Rectal smooth muscle tissue (tissue), 1 donor: ENCODE measurements around the gene SAP30BP.

Experiments used
- H3K27ac ChIP-seq: one replicate; pipeline ENCODE4 v1.7.0; 2013; ENCODE audit warnings: low read depth, low read length, inconsistent platforms
- H3K27me3 ChIP-seq: one replicate; pipeline ENCODE4 v1.7.0; 2013; ENCODE audit warnings: low read length; ENCODE audit not compliant: control insufficient read depth, insufficient read depth
- H3K36me3 ChIP-seq: one replicate; pipeline ENCODE4 v1.7.0; 2013; ENCODE audit warnings: low read length; ENCODE audit not compliant: control insufficient read depth, insufficient read depth
- H3K4me1 ChIP-seq: one replicate; pipeline ENCODE4 v1.7.0; 2013; ENCODE audit warnings: low read length; ENCODE audit not compliant: control insufficient read depth, insufficient read depth
- H3K4me3 ChIP-seq: one replicate; pipeline ENCODE4 v1.7.0; 2013; ENCODE audit warnings: low read length
- H3K9ac ChIP-seq: one replicate; pipeline ENCODE4 v1.7.0; 2013; ENCODE audit warnings: low read length

The SAP30BP gene

GRCh38 chr17:75697651-75698291 lies 30.6 kb downstream of the SAP30BP start:
- H3K4me1 ChIP-seq: peaks cover 28% of the 10 kb centered on the region
- H3K4me3 ChIP-seq: no peak overlapping the region
- peak overlapping the region; percentile 39 for H3K27ac ChIP-seq
- no peaks in the 10 kb centered on the region for H3K27me3 ChIP-seq
- peak overlapping the region; percentile 3 for H3K9ac ChIP-seq
- peaks cover 21% of the 10 kb centered on the region for H3K36me3 ChIP-seq

- H3K9ac ChIP-seq: no peak overlapping the region
Observed at GRCh38 chr17:75698659-75699058, 31.5 kb downstream of the SAP30BP start.

DNA sequence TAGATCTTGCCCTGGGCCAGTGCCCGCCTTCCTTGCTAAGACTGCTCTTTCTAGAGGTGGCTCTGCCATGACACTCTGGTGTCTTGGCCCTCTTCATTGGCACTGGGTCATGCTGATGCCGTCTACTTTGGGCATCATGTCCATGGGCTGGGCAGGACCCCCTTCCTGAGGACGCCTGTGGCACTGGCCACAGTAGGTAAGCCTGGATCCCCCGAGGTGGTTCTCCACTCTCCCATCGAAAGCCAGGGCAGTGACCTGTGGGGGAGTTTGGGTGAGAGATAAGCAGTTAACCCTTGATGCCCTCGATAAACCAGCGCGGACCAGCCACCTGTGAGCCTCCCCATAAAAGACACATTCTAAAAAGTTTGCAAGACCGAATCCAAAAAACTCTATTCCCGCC lies 34.1 kb downstream of the SAP30BP start:
- Histone ChIP-seq H3K4me1 (peaks cover 10% of the 10 kb centered on the region), H3K4me3 (no peak overlapping the region), H3K9ac (no peak overlapping the region), H3K36me3 (peaks cover 43% of the 10 kb centered on the region), H3K27me3 (no peaks in the 10 kb centered on the region), H3K27ac (peak overlapping the region; percentile 50)

More at GRCh38 chr17:75698659-75699058, 31.5 kb downstream of the SAP30BP start:
- Histone ChIP-seq H3K27ac (peak overlapping the region; percentile 39), H3K27me3 (no peaks in the 10 kb centered on the region), H3K4me1 (peaks cover 19% of the 10 kb centered on the region), H3K36me3 (peaks cover 26% of the 10 kb centered on the region), H3K4me3 (no peak overlapping the region)

- Histone ChIP-seq H3K36me3 (peaks cover 55% of the 10 kb centered on the region), H3K4me1 (peaks cover 10% of the 10 kb centered on the region), H3K9ac (no peak overlapping the region), H3K27ac (no peak overlapping the region), H3K4me3 (no peak overlapping the region), H3K27me3 (no peaks in the 10 kb centered on the region)
Observed at GRCh38 chr17:75703191-75703590, 36.1 kb downstream of the SAP30BP start.

- no peak overlapping the region for H3K27ac ChIP-seq
- H3K4me1 ChIP-seq: peaks cover 10% of the 10 kb centered on the region
- H3K4me3 ChIP-seq: no peak overlapping the region
- H3K27me3 ChIP-seq: no peaks in the 10 kb centered on the region
- H3K9ac ChIP-seq: no peak overlapping the region
- peaks cover 55% of the 10 kb centered on the region for H3K36me3 ChIP-seq
Observed at GRCh38 chr17:75703591-75703990, 36.5 kb downstream of the SAP30BP start.

- Histone ChIP-seq H3K4me1 (peaks cover 1% of the 10 kb centered on the region), H3K27ac (no peak overlapping the region), H3K36me3 (peaks cover 55% of the 10 kb centered on the region), H3K9ac (no peak overlapping the region), H3K27me3 (no peaks in the 10 kb centered on the region), H3K4me3 (no peak overlapping the region)
Observed at GRCh38 chr17:75704963-75705875, 38.1 kb downstream of the SAP30BP start.

DNA sequence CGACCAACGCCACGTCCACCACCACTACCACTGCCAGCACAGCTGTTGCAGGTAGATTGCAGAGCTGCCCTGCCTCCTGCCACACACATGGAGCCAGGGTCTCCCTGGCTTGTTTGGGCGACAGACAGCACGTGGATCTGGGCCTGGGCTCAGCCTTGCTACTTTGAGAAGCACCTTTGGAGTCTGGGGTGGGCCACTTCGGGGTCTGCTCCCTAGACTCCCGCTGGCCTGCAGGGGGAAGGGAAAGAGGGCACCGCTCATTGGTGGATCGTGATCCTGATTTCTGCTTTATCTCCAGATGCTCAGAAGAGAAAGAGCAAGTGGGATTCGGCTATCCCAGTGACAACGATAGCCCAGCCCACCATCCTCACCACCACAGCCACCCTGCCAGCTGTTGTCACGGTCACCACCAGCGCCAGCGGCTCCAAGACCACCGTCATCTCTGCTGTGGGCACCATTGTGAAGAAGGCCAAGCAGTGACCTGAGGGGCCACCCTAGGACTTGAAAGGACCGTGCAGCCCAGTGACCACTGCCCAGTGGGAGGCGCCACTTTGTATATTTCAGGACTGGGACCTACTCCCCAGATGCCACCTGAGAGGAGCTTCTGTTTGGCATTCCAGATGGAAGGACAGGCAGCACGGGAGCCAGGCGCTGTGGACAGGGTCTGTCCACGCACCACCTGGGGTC lies 39.0 kb downstream of the SAP30BP start:
- Histone ChIP-seq H3K27ac (no peak overlapping the region), H3K27me3 (no peaks in the 10 kb centered on the region), H3K9ac (no peak overlapping the region), H3K4me3 (no peak overlapping the region), H3K4me1 (no peaks in the 10 kb centered on the region), H3K36me3 (peaks cover 45% of the 10 kb centered on the region)

- H3K27ac ChIP-seq: no peak overlapping the region
- H3K27me3 ChIP-seq: no peaks in the 10 kb centered on the region
- H3K36me3 ChIP-seq: peaks cover 42% of the 10 kb centered on the region
- H3K9ac ChIP-seq: no peak overlapping the region
- H3K4me1 ChIP-seq: no peaks in the 10 kb centered on the region
- no peak overlapping the region for H3K4me3 ChIP-seq
Observed at GRCh38 chr17:75707079-75707571, 40.0 kb downstream of the SAP30BP start.

GRCh38 chr17:75712446-75712845 lies 45.3 kb downstream of the SAP30BP start:
- no peak overlapping the region for H3K9ac ChIP-seq

DNA sequence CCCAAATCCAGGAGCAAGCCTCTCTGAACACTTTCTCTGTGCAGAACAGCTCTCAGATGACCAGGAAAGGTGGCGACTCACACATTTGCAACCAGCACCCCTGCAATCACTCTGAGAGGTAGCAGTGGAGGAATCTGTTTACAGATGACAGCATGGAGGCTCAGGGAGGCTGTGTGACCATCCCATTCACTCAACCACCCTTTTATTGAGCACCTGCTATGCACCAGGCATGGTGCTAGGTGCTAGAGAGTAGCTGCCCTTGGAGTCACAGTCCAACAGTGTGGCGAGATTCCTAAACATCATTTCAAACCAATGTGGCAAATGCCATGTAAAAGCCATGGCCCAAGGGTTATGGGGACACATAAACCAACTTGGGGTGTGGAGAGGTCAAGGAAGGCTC lies 52.6 kb downstream of the SAP30BP start:
- H3K4me1 ChIP-seq: no peaks in the 10 kb centered on the region
- H3K9ac ChIP-seq: no peak overlapping the region
- peaks cover 16% of the 10 kb centered on the region for H3K27me3 ChIP-seq
- H3K36me3 ChIP-seq: peaks cover 2% of the 10 kb centered on the region
- no peak overlapping the region for H3K4me3 ChIP-seq
- no peak overlapping the region for H3K27ac ChIP-seq

More at GRCh38 chr17:75712446-75712845, 45.3 kb downstream of the SAP30BP start:
- Histone ChIP-seq H3K4me1 (no peaks in the 10 kb centered on the region), H3K27me3 (no peaks in the 10 kb centered on the region), H3K36me3 (peaks cover 2% of the 10 kb centered on the region), H3K27ac (no peak overlapping the region), H3K4me3 (no peak overlapping the region)

DNA sequence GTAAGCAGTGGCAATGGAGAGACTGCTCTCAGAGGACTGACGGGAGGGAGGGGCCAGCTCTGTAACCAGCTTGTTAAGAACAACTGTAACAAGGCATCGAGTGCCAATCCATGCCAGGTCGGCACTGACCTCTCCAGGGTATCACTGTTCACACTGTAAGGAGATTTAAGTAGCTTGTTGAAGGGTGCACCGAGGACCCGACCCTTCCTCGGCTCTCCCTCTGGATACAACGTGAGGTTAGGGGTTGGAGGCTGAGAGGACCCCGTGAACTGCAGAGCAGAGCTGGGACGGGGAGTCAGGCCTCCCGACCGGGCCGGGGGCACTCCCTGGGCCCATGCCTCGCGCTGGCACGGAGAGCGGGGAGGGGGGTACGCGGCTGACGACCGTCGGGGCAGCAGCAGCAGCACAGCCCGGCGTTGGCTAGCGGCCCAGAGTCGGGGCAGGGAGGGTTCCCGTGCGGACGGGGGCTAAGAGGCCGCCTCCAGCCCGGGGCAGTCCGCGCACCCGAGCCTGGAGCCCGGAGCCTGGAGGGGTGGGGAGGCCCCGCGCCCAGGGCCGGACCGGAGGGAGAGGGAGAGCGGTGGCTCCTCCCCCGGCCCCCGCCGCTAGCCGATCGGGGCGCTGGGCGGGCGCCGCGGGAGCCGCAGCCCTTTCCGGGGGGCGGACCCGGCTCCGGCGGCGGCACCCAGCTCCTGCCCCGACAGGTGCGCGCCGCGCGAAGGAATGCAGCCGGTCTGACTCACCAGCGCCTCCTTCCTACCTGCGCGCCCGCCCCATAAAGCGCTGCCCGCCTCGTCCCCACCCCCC lies 53.7 kb downstream of the SAP30BP start, which contains the start of gene ITGB4:
TSS of gene ITGB4 (plus strand) at position 804 of the 807 bp plus-strand sequence. CDS start 3,245 bp downstream, outside the sequence.
- Histone ChIP-seq H3K4me1 (no peaks in the 10 kb centered on the region), H3K4me3 (peak within 1 kb of the TSS; percentile 63), H3K27me3 (peaks cover 16% of the 10 kb centered on the region), H3K9ac (peak within 1 kb of the TSS; percentile 69), H3K27ac (peak within 1 kb of the TSS; percentile 66), H3K36me3 (peaks cover 4% of the 10 kb centered on the region)
